Activated T-cell treated with anti-CD3 and anti-CD28 coated beads for 24 hours (primary cell): Measurements from ENCODE around the gene PTX4.

ENCODE experiments used
- DNase-seq: peaks from one replicate; pipeline ENCODE4 v3.0.0-alpha.2; 2020; ENCODE audit warnings: low read depth

Gene PTX4

GRCh38 chr16:1524366-1524765 lies 35.6 kb upstream of the PTX4 start:
- DNase-seq, result no peak

GRCh38 chr16:1523581-1524245 lies 35.0 kb upstream of the PTX4 start:
- no peak for DNase-seq

- DNase-seq, result no peak
These were observed 31.7 kb upstream of the PTX4 start for GRCh38 chr16:1520461-1520860.

GRCh38 chr16:1519831-1520230 lies 31.1 kb upstream of the PTX4 start:
- no peak for DNase-seq

GRCh38 chr16:1518626-1519135 lies 29.9 kb upstream of the PTX4 start:
- no peak for DNase-seq

GRCh38 chr16:1514507-1514906 lies 25.8 kb upstream of the PTX4 start:
- no peak for DNase-seq

GRCh38 chr16:1512774-1513173 lies 24.0 kb upstream of the PTX4 start:
- DNase-seq, result no peak

- DNase-seq, result no peak
These were observed 23.2 kb upstream of the PTX4 start for GRCh38 chr16:1511662-1512569.

- no peak for DNase-seq
These were observed 22.2 kb upstream of the PTX4 start for GRCh38 chr16:1510941-1511351.

- no peak for DNase-seq
These were observed 21.5 kb upstream of the PTX4 start for GRCh38 chr16:1510272-1510671.

GRCh38 chr16:1509307-1510221 lies 20.8 kb upstream of the PTX4 start:
- DNase-seq, result no peak

GRCh38 chr16:1508494-1509187 lies 19.9 kb upstream of the PTX4 start:
- DNase-seq, result no peak

GRCh38 chr16:1506494-1507213 lies 17.9 kb upstream of the PTX4 start:
- DNase-seq, result no peak

GRCh38 chr16:1505912-1506311 lies 17.2 kb upstream of the PTX4 start:
- DNase-seq, result no peak

- no peak for DNase-seq
These were observed 16.5 kb upstream of the PTX4 start for GRCh38 chr16:1505073-1505844.

GRCh38 chr16:1503110-1503955 lies 14.6 kb upstream of the PTX4 start:
- no peak for DNase-seq

GRCh38 chr16:1502092-1503004 lies 13.6 kb upstream of the PTX4 start:
- no peak for DNase-seq

- no peak for DNase-seq
These were observed 12.9 kb upstream of the PTX4 start for GRCh38 chr16:1501630-1502029.
